ENCODE results near the gene RAI14.

Gene RAI14

DNA sequence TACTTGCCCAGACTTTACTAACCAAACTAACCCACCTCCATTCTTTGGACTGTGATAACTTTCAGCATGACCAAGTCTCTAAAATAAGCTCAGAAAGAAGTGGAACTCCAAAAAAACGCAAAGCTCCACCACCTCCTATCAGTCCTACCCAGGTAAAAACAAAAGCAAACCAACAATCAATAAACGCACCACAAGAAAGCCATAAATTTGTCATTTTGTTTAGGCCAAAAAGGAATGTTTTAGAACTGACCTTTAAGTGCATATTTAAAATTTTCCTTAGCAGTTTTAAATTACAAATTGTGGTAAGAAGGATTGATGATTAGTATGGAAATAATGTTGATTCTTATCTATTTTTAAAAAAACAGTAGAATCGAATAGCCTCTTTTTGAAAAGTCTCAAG, 157.4 kb downstream of the RAI14 start:
- TF ChIP-seq, protein P1, sequence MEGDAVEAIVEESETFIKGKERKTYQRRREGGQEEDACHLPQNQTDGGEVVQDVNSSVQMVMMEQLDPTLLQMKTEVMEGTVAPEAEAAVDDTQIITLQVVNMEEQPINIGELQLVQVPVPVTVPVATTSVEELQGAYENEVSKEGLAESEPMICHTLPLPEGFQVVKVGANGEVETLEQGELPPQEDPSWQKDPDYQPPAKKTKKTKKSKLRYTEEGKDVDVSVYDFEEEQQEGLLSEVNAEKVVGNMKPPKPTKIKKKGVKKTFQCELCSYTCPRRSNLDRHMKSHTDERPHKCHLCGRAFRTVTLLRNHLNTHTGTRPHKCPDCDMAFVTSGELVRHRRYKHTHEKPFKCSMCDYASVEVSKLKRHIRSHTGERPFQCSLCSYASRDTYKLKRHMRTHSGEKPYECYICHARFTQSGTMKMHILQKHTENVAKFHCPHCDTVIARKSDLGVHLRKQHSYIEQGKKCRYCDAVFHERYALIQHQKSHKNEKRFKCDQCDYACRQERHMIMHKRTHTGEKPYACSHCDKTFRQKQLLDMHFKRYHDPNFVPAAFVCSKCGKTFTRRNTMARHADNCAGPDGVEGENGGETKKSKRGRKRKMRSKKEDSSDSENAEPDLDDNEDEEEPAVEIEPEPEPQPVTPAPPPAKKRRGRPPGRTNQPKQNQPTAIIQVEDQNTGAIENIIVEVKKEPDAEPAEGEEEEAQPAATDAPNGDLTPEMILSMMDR (IDR thresholded peaks at IDR 0.05): no peak

DNA sequence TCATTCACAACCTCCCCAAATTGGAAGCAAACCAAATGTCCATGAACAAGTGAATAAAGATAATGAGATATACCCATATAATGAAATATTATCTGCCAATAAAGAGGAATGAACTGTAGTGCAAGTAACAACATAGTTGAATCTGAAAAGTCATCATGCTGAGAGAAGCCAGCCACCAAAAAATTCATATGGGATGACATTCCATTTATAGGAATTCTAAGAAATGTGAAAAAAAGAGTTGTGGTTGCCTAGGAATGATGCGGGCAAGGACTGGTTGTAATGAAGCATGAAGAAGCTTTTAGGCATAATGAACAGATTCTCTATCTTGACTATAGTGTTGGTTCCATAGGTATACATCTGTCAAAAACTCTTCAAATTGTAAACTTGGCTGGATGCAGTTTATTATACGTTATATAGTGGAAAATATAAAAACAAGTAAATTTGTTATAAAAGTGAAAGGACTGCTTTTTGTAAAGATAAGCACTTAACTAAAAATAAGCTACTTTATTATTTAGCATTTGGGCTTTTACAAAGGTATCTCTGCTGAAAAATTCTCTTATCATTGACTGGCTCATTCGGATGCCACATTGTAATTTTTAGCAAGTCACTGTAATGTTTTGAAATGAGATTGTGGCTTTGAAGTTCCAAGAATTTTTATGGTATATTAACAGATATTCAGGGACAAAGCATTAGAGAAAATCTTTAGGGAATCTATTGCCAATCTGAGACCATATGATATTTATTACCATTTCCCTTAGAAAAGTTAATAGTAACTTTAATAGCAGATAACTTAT, 161.6 kb downstream of the RAI14 start:
- TF ChIP-seq, protein P1 (IDR thresholded peaks at IDR 0.05): no peak

DNA sequence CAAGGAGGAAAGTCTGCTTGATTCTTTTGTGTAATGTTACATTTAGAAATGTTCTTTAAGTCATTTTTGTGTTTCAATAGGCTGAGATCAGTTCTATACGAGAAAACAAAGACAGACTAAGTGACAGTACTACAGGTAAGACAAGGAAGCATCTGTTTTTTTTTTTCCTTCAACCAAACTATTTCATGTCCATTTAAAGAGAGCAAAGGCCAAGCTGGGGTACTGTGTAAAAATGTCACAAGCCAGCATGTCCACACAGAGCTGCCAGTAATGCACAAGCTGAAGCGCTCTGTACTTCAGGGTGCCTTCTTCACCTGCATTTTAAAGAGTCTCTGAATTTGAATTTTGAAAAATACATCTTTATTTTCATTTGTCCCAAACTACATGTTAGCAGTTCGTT, 162.6 kb downstream of the RAI14 start:
- TF ChIP-seq, protein P1 (IDR thresholded peaks at IDR 0.05): no peak

DNA sequence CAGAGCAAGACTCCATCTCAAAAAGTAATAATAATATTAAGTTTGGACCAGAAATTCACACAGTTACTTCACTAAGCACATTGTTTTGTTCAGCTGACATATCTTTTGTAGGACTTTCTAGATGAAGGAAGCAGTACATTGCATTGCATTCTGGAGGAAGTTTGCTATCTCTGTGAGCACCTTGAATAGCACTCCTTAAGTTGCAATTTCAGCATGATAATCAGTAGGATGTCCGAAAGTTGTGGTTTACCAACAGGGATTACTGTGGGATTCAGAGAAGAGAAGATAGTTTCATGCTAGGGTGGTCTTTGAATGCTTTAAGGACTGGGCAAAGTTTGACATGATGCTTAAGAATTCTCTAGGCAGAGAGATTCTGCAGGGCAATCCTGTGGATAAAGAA, 164.5 kb downstream of the RAI14 start:
- TF ChIP-seq, protein P1 (IDR thresholded peaks at IDR 0.05): no peak

DNA sequence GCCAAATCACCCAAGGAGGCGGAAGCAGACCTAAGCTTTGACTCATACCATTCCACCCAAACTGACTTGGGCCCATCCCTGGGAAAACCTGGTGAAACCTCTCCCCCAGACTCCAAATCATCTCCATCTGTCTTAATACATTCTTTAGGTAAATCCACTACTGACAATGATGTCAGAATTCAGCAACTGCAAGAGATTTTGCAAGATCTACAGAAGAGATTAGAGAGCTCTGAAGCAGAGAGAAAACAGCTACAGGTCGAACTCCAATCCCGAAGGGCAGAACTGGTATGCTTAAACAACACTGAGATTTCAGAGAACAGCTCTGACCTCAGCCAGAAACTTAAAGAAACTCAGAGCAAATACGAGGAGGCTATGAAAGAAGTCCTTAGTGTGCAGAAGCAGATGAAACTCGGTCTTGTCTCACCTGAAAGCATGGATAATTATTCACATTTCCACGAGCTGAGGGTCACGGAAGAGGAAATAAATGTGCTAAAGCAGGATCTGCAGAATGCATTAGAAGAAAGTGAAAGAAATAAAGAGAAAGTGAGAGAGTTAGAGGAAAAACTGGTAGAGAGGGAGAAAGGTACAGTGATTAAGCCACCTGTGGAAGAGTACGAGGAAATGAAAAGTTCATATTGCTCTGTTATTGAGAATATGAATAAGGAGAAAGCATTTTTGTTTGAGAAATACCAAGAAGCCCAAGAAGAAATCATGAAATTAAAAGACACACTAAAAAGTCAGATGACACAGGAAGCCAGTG, 167.0 kb downstream of the RAI14 start:
- TF ChIP-seq, protein P1 (IDR thresholded peaks at IDR 0.05): no peak

DNA sequence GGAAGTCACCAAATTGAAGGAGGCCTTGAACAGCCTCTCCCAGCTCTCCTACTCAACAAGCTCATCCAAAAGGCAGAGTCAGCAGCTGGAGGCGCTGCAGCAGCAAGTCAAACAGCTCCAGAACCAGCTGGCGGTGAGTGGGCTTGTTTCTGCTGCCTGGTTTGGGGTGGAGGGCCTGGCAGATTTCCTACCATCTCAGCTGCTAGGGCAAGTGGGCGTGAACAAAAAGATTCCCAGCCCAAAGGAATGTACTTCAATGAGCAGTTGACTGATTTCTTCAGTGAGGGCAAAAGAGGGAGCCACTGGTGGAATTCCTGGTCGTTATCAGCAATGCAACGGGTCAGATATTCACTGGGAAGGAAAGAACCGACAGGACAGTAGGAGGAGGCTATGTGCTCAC, 170.2 kb downstream of the RAI14 start:
- TF ChIP-seq, protein P1 (IDR thresholded peaks at IDR 0.05): no peak

DNA sequence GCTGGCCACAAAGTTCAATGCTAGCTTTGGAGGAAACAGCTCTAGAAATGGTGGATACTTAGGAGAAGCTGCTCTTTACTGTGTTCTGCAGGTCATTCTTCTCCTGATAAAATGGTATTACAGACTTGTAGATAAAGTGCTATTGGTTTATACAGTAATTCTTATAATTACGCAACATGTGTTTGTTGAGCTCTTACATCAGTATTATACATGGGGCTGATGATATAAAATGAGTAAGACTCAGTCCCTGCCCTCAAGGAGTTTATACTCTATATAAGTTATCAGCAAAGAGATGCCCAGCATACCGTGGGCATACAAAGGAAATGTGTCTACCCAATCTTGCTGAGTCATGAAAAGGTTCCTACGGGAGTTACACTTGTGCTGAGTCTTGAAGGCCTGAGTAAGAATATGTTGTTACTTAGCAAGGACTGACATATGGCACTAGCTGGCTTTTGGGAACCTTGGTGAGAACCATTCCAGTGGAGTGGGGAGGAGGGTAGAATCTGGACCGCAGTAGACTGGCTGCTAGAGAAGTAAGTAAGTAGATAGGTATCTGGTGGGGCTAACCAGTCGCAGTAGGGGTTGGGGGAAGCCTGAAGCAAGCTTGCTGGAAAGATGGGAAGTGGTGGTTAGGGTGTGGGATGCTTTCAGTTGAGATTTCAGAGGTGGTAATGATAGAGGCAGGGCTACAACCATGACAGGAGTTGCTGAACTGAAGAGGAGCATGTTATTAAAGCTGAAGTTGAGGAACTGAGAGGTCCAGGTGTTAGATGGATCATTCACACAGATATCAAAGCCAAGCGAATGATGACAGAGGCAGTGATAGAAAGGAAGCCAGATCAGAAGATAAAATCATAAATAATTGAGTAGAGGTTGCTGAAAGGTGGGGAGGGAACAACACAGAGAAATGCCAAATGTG, 171.7 kb downstream of the RAI14 start:
- TF ChIP-seq, protein P1 (IDR thresholded peaks at IDR 0.05): no peak

Data from LNCAP (cell line).